H9 (cell line): Measurements from ENCODE around the gene CST4. TPM values are rescaled to one million over a fixed set of nuclear protein-coding genes. Genes with fewer than 3 reads are reported as not detected.

Experiments
- DNase-seq: peaks from one replicate; pipeline ENCODE4 v3.0.0-alpha.2; 2017
- H2AFZ ChIP-seq: one replicate; pipeline ENCODE4 v1.6.1; 2013; ENCODE audit warnings: mild to moderate bottlenecking, low read length, control low read depth, moderate library complexity
- H2AK5ac ChIP-seq: 2 replicates; pipeline ENCODE4 v1.6.1; 2013; ENCODE audit warnings: low read length, control low read depth, mixed read lengths; ENCODE audit not compliant: insufficient read length
- H2BK120ac ChIP-seq: one replicate; pipeline ENCODE4 v1.6.1; 2013; ENCODE audit warnings: low read depth, mild to moderate bottlenecking, low read length, control low read depth, inconsistent platforms; ENCODE audit not compliant: poor library complexity, severe bottlenecking
- H2BK12ac ChIP-seq: 2 replicates; pipeline ENCODE4 v1.6.1; 2013; ENCODE audit warnings: low read length, control low read depth, mixed read lengths, low read depth; ENCODE audit not compliant: insufficient read length
- H2BK15ac ChIP-seq: 2 replicates; pipeline ENCODE4 v1.6.1; 2013; ENCODE audit warnings: low read depth, low read length, control low read depth
- H2BK20ac ChIP-seq: one replicate; pipeline ENCODE4 v1.6.1; 2013; ENCODE audit warnings: low read depth, mild to moderate bottlenecking, low read length, control low read depth, inconsistent platforms; ENCODE audit not compliant: poor library complexity, severe bottlenecking
- H2BK5ac ChIP-seq: 2 replicates; pipeline ENCODE4 v1.6.1; 2013; ENCODE audit warnings: low read length, control low read depth, mixed read lengths; ENCODE audit not compliant: insufficient read length
- H3K14ac ChIP-seq: 2 replicates; pipeline ENCODE4 v1.6.1; 2013; ENCODE audit warnings: low read length, control low read depth; ENCODE audit not compliant: insufficient read depth
- H3K18ac ChIP-seq: 2 replicates; pipeline ENCODE4 v1.6.1; 2013; ENCODE audit warnings: low read depth, mild to moderate bottlenecking, mixed read lengths, low read length, control low read depth; ENCODE audit not compliant: insufficient read length
- H3K23ac ChIP-seq: 2 replicates; pipeline ENCODE4 v1.6.1; 2013; ENCODE audit warnings: low read length, control low read depth, mixed read lengths, low read depth; ENCODE audit not compliant: insufficient read length
- H3K23me2 ChIP-seq: 2 replicates; pipeline ENCODE4 v1.6.1; 2013; ENCODE audit warnings: low read depth, mild to moderate bottlenecking, mixed read lengths, low read length, control low read depth; ENCODE audit not compliant: insufficient read length, poor library complexity, severe bottlenecking
- H3K27ac ChIP-seq: 2 replicates; pipeline ENCODE4 v1.5.1; 2013; ENCODE audit warnings: low read length, control low read depth, mixed read lengths, low read depth; ENCODE audit not compliant: insufficient read length
- H3K27me3 ChIP-seq: 2 replicates; pipeline ENCODE4 v1.6.1; 2013; ENCODE audit warnings: low read length, control low read depth, inconsistent platforms; ENCODE audit not compliant: insufficient read depth
- H3K4ac ChIP-seq: 2 replicates; pipeline ENCODE4 v1.6.1; 2013; ENCODE audit warnings: low read depth, mild to moderate bottlenecking, control low read depth, inconsistent platforms, low read length, moderate library complexity
- H3K4me1 ChIP-seq: 2 replicates; pipeline ENCODE4 v1.6.1; 2013; ENCODE audit warnings: low read length, control low read depth, inconsistent platforms; ENCODE audit not compliant: insufficient read depth
- H3K4me2 ChIP-seq: 2 replicates; pipeline ENCODE4 v1.6.1; 2013; ENCODE audit warnings: low read length, control low read depth, mixed read lengths; ENCODE audit not compliant: insufficient read length, insufficient read depth
- H3K56ac ChIP-seq: 2 replicates; pipeline ENCODE4 v1.6.1; 2013; ENCODE audit warnings: low read depth, mild to moderate bottlenecking, mixed read lengths, low read length, control low read depth; ENCODE audit not compliant: insufficient read length
- H3K79me1 ChIP-seq: 2 replicates; pipeline ENCODE4 v1.6.1; 2013; ENCODE audit warnings: low read depth, mild to moderate bottlenecking, moderate library complexity, low read length, control low read depth, inconsistent platforms; ENCODE audit not compliant: insufficient read depth, poor library complexity, severe bottlenecking
- H3K79me2 ChIP-seq: 2 replicates; pipeline ENCODE4 v1.6.1; 2013; ENCODE audit warnings: low read length, control low read depth, inconsistent platforms; ENCODE audit not compliant: insufficient read depth
- H3K9ac ChIP-seq: 2 replicates; pipeline ENCODE4 v1.6.1; 2013; ENCODE audit warnings: low read length, control low read depth, mixed read lengths; ENCODE audit not compliant: insufficient read length; ENCODE audit errors: extremely low read depth
- H3K9me3 ChIP-seq: one replicate; pipeline ENCODE4 v1.6.1; 2013; ENCODE audit warnings: low read depth, low read length, inconsistent platforms; ENCODE audit not compliant: control insufficient read depth
- H3T11ph ChIP-seq: one replicate; pipeline ENCODE4 v1.6.1; 2013; ENCODE audit warnings: mild to moderate bottlenecking, low read length, control low read depth, inconsistent platforms
- H4K20me1 ChIP-seq: one replicate; pipeline ENCODE4 v1.6.1; 2013; ENCODE audit not compliant: control insufficient read depth, insufficient read length, insufficient read depth
- H4K5ac ChIP-seq: 2 replicates; pipeline ENCODE4 v1.6.1; 2013; ENCODE audit warnings: low read depth, mild to moderate bottlenecking, mixed read lengths, low read length, control low read depth; ENCODE audit not compliant: insufficient read length
- H4K8ac ChIP-seq: replicated peaks from 2 replicates; pipeline ENCODE4 v1.6.1; 2013; ENCODE audit warnings: low read length, control low read depth, mixed read lengths, low read depth; ENCODE audit not compliant: insufficient read length
- H4K91ac ChIP-seq: 2 replicates; pipeline ENCODE4 v1.6.1; 2013; ENCODE audit warnings: low read depth, mild to moderate bottlenecking, moderate library complexity, mixed read lengths, low read length, control low read depth; ENCODE audit not compliant: insufficient read length
- H3K27ac Mint-ChIP-seq, 3 experiments: 2 replicates in 2 of 3; 3 replicates in 1 of 3; pipeline ENCODE4 v1.8.0; 2020 to 2021; ENCODE audit warnings: mixed read lengths in 3 of 3, mild to moderate bottlenecking in 1 of 3, moderate library complexity in 1 of 3
- H3K27me3 Mint-ChIP-seq: 2 replicates; pipeline ENCODE4 v1.8.0; 2021; ENCODE audit warnings: low read depth, mild to moderate bottlenecking, moderate library complexity, mixed read lengths
- H3K36me3 Mint-ChIP-seq, 3 experiments: 2 replicates in 2 of 3; 3 replicates in 1 of 3; pipeline ENCODE4 v1.8.0; 2020 to 2021; ENCODE audit warnings: low read depth in 3 of 3, mixed read lengths in 3 of 3; ENCODE audit not compliant: insufficient read depth in 1 of 3
- H3K4me1 Mint-ChIP-seq, 2 experiments: 2 replicates each; pipeline ENCODE4 v1.8.0; 2020; ENCODE audit warnings: mixed read lengths in 2 of 2
- H3K4me3 Mint-ChIP-seq, 2 experiments: 2 replicates in 1 of 2; 3 replicates in 1 of 2; pipeline ENCODE4 v1.8.0; 2020 to 2021; ENCODE audit warnings: mild to moderate bottlenecking in 2 of 2, mixed read lengths in 2 of 2, moderate library complexity in 1 of 2
- H3K9me3 Mint-ChIP-seq, 2 experiments: 2 replicates in 1 of 2; 3 replicates in 1 of 2; pipeline ENCODE4 v1.8.0; 2020; ENCODE audit warnings: mild to moderate bottlenecking in 2 of 2, mixed read lengths in 2 of 2, moderate library complexity in 1 of 2
- WGBS: extraction: QIAGEN DNeasy Blood & Tissue Kit; methylation state at CpG from one replicate; pipeline ENCODE4 v1.1.7; 2013; ENCODE audit warnings: missing lambda C conversion rate, low lambda C conversion rate, mixed read lengths; ENCODE audit not compliant: insufficient read length; ENCODE audit errors: extremely low coverage; 5-methylcytosine and 5-hydroxymethylcytosine counted together
- total RNA-seq: library from RNA; stranded (reverse); gene quantifications from 2 replicates; pipeline ENCODE4 v1.2.1, GENCODE V29; 2021
- TF ChIP-seq, protein P1 (sequence below): fragments of 200-600 bp; sonication (generic); conservative IDR thresholded peaks from 3 replicates; pipeline ENCODE4 v1.8.0; 2021; ENCODE audit warnings: antibody characterized with exemption, mild to moderate bottlenecking

Gene CST4
- total RNA-seq, 1 experiment from 2014 or later = not detected

DNA sequence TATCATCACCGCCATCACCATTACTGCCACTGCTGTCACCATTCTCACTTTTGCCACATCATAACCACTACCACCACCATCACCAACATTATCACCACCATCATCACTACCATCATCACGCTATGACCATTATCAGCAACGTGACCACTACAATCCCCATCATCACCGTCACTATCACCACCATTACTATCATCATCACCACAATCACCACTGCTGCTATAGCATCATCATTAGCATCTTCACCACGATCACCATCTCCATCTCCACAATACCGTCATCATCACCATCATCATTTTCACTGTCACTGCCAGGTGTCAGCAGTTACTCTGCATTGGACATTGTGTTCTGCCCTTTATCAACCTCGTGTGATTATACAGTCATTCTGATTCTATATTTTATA, 19.0 kb downstream of the CST4 start:
- Histone ChIP-seq H3K9ac (no peak overlapping the region), H3K56ac (no peak overlapping the region), H3K4me2 (no peak overlapping the region), H3K79me2 (no peaks in the 10 kb centered on the region), H3K27ac (no peak overlapping the region), H3T11ph (no peak overlapping the region), H2AFZ (no peak overlapping the region), H4K8ac (peak overlapping the region; percentile 51), H3K27me3 (no peaks in the 10 kb centered on the region), H3K4me1 (no peaks in the 10 kb centered on the region), H4K91ac (no peak overlapping the region), H2BK20ac (no peak overlapping the region), H3K9me3 (no peaks in the 10 kb centered on the region), H3K79me1 (no peaks in the 10 kb centered on the region), H2BK12ac (no peak overlapping the region), H3K14ac (no peak overlapping the region), H2AK5ac (no peak overlapping the region), H4K20me1 (no peaks in the 10 kb centered on the region), H2BK15ac (no peak overlapping the region), H3K4ac (no peak overlapping the region), H2BK120ac (no peak overlapping the region), H3K23me2 (no peaks in the 10 kb centered on the region), H3K23ac (no peak overlapping the region), H2BK5ac (no peak overlapping the region), H4K5ac (no peak overlapping the region), H3K18ac (no peak overlapping the region)
- no peaks in the 10 kb centered on the region for H3K4me1 Mint-ChIP-seq
- no CpG with 5 or more reads among the region's 7 CpGs for WGBS
- no peak overlapping the region for H3K27ac Mint-ChIP-seq
- H3K36me3 Mint-ChIP-seq = no peaks in the 10 kb centered on the region
- no peak for DNase-seq
- no peaks in the 10 kb centered on the region for H3K9me3 Mint-ChIP-seq
- TF ChIP-seq, protein P1, sequence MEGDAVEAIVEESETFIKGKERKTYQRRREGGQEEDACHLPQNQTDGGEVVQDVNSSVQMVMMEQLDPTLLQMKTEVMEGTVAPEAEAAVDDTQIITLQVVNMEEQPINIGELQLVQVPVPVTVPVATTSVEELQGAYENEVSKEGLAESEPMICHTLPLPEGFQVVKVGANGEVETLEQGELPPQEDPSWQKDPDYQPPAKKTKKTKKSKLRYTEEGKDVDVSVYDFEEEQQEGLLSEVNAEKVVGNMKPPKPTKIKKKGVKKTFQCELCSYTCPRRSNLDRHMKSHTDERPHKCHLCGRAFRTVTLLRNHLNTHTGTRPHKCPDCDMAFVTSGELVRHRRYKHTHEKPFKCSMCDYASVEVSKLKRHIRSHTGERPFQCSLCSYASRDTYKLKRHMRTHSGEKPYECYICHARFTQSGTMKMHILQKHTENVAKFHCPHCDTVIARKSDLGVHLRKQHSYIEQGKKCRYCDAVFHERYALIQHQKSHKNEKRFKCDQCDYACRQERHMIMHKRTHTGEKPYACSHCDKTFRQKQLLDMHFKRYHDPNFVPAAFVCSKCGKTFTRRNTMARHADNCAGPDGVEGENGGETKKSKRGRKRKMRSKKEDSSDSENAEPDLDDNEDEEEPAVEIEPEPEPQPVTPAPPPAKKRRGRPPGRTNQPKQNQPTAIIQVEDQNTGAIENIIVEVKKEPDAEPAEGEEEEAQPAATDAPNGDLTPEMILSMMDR = no peak
- H3K4me3 Mint-ChIP-seq = no peak overlapping the region
- peaks cover 2% of the 10 kb centered on the region; the same call in 1 of the 2 replicates for H3K27me3 Mint-ChIP-seq
